SIG-M5 treated with dmso at 0.1 percent for 504 hours (cell line): ENCODE data around the gene KCNMA1.
"Not testable (repeated sequence)": the region's sequence is repeated elsewhere in the genome, so short reads cannot be mapped to it uniquely, and the experiment has no call there.

Experiments used
- DNase-seq: peaks from one replicate; lab custom pipeline; 2025; ENCODE audit not compliant: unreplicated experiment; lab: John Stamatoyannopoulos, UW

KCNMA1 gene

GRCh38 chr10:77405771-77406241 lies 231.8 kb downstream of the KCNMA1 start:
- peak; percentile 2 for DNase-seq

- DNase-seq = no peak
These were observed 232.8 kb downstream of the KCNMA1 start for GRCh38 chr10:77404810-77405209.

- no peak for DNase-seq
These were observed 233.8 kb downstream of the KCNMA1 start for GRCh38 chr10:77403761-77404160.

- no peak for DNase-seq
These were observed 235.9 kb downstream of the KCNMA1 start for GRCh38 chr10:77401683-77402082.

- no peak for DNase-seq
These were observed 237.6 kb downstream of the KCNMA1 start for GRCh38 chr10:77400033-77400432.

GRCh38 chr10:77398986-77399755 lies 238.4 kb downstream of the KCNMA1 start:
- DNase-seq = no peak

- no peak for DNase-seq
These were observed 239.1 kb downstream of the KCNMA1 start for GRCh38 chr10:77398558-77398957.

GRCh38 chr10:77397103-77397502 lies 240.5 kb downstream of the KCNMA1 start:
- no peak for DNase-seq

- DNase-seq = no peak
These were observed 241.3 kb downstream of the KCNMA1 start for GRCh38 chr10:77396290-77396689.

GRCh38 chr10:77393821-77394501 lies 243.6 kb downstream of the KCNMA1 start:
- no peak for DNase-seq

- DNase-seq = no peak
These were observed 244.2 kb downstream of the KCNMA1 start for GRCh38 chr10:77393411-77393810.

GRCh38 chr10:77392851-77393250 lies 244.8 kb downstream of the KCNMA1 start:
- no peak for DNase-seq

- DNase-seq = no peak
These were observed 245.3 kb downstream of the KCNMA1 start for GRCh38 chr10:77392236-77392721.

GRCh38 chr10:77391605-77392235 lies 245.9 kb downstream of the KCNMA1 start:
- peak; percentile 6 for DNase-seq

GRCh38 chr10:77390481-77390891 lies 247.1 kb downstream of the KCNMA1 start:
- DNase-seq = no peak

GRCh38 chr10:77388571-77389100 lies 249.0 kb downstream of the KCNMA1 start:
- DNase-seq = no peak

- not testable (repeated sequence) for DNase-seq
These were observed 249.9 kb downstream of the KCNMA1 start for GRCh38 chr10:77387701-77388100.

- DNase-seq = no peak
These were observed 250.4 kb downstream of the KCNMA1 start for GRCh38 chr10:77387247-77387646.

GRCh38 chr10:77386838-77387237 lies 250.8 kb downstream of the KCNMA1 start:
- no peak for DNase-seq

- no peak for DNase-seq
These were observed 251.2 kb downstream of the KCNMA1 start for GRCh38 chr10:77386365-77386764.

GRCh38 chr10:77385315-77385714 lies 252.3 kb downstream of the KCNMA1 start:
- no peak for DNase-seq
